Endometrium (tissue), 2 donors: ENCODE results near the gene ZNF385B.
"Not testable (repeated sequence)": the region's sequence is repeated elsewhere in the genome, so short reads cannot be mapped to it uniquely, and the experiment has no call there.

ENCODE experiments used
- FAIRE-seq: peaks from 2 replicates; lab custom pipeline; 2012; peaks lifted over from hg19 to GRCh38; lab: Jason Lieb, UNC
- donor health status: control.
- donor health status: control.

ZNF385B gene

GRCh38 chr2:179800776-179801175, 60.6 kb downstream of the ZNF385B start:
- FAIRE-seq = no peak

- no peak for FAIRE-seq
These were observed 65.0 kb downstream of the ZNF385B start for GRCh38 chr2:179796213-179797007.

GRCh38 chr2:179793902-179794301, 67.5 kb downstream of the ZNF385B start:
- FAIRE-seq = no peak

DNA sequence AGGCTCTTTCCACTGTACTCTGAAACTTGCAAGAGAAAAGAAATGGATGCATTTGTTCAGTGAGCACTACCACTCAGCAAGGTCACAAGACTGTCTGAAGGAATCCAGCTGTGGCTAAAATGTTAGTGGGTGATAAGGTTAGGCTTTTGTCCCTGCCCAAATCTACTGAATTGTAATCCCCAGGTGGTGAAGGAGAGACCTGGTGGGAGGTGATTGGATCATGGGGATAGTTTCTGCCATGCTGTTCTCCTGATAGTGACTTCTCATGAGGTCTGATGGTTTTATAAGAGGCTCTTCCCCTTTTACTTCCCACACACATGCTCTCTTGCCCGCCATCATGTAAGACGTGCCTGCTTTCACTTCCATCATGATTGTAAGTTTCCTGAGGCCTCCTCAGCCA, 68.2 kb downstream of the ZNF385B start:
- FAIRE-seq = no peak

DNA sequence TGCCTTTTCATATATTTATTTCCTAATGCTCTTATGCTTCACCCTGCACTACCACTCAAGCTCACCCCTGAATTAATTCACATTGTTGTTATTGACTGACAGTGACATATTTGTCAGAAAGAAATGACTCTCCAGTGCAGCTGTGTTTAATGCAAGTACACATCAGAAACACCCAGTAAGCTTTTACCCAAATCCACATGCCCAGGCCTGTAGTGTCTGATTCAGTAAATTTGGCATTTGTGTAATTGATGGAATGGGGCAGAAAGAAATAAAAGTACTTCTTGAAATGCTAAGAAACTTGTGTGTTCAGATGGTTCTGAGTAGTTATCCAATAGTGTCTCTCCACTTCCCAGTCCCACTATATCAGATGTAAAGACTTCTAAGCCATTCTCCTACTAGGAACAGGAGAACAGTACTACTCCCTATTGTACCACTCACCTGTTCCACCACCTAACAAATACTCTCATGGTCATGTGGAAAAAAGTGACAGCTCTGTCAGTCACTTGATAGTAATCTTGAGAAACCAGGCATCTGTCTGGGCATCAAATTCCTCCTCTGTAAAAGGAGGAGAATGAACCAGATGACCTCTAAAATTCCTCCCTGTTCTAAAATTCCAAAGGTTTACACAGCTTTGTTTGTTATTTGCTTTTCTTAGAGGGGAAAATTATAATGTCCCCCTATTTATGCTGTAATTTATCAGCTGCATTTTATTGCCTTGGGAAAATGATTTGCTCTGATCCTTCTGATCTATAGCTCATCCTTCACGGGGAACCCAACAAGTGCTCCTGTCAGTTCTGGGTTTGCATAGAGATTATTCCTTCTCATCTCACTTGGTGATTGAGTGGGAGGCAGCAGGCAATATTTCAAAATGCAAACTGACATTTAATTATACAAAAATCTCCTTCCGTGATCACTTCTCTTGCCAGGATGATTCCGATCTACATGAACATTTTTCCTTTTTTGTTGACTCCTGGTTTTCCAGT, 70.9 kb downstream of the ZNF385B start:
- FAIRE-seq = no peak

GRCh38 chr2:179788104-179788503, 73.3 kb downstream of the ZNF385B start:
- FAIRE-seq = no peak

GRCh38 chr2:179787601-179788000, 73.8 kb downstream of the ZNF385B start:
- FAIRE-seq = no peak

DNA sequence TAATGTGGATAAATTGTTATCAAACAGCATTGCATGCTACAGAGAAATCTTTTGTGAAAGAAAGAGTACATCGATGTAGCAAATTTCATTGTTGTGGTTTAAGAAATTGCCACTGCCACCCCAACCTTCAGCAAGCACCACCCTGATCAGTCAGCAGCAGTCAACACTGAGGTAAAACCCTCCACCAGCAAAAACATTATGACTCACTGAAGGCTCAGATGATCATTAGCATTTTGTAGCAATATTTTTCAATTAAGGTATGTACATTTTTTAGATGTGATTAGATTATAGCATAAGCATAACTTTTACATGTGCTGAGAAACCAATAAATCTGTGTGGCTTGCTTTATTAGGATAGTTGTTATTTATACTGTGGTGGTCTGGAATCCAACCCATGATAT, 75.5 kb downstream of the ZNF385B start:
- no peak for FAIRE-seq

DNA sequence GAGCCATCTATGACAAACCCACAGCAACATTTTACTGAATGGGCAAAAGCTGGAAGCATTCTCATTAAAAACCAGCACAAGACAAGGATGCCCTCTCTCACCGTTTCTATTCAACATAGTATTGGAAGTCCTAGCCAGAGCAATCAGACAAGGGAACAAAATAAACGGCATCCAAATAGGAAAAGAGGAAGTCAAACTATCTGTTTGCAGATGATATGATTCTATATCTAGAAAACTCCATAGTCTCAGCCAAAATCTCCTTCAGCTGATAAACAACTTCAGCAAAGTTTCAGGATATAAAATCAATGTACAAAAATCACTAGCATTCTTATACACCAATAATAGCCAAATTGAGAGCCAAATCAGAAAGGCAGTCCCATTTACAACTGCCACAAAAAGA, 79.1 kb downstream of the ZNF385B start:
- not testable (repeated sequence) for FAIRE-seq

DNA sequence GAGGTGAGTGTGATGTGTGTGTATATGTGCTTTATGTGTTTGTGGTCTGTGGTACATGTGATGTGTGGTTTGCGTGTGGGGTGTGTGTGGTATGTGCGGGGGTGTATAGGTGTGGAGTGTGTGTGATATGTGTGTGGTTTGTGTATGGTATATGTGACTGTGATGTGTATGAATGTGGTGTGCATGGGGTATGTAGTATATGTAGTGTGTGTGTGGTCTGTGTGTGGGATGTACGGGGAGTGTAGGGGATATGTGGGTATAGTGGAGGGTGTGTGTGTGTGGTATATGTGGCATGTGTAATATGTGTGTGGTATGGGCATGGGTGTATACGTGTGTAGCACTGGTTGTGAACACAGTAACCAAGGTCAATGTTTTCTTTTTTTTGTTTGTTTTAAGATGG, 87.4 kb downstream of the ZNF385B start:
- no peak for FAIRE-seq

- FAIRE-seq = no peak
These were observed 89.1 kb downstream of the ZNF385B start for GRCh38 chr2:179772346-179772745.

DNA sequence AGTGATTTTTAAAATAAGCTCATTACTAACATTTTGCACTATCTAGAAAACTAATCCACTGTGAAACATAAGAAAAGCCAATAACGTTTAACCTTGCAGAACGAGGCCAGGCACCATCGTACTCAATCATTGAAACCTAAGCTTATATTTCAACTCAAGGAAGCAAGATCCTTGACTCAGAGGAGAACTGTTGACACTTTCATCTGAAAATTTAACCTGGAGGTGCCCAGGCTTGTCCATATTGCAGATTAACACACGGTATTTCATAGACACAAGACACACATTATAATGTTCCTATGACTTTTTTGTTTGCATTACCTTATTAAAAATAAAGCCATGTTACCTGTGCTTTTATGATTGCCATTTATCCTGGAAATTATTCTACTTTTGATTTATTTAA, 89.6 kb downstream of the ZNF385B start:
- no peak for FAIRE-seq

DNA sequence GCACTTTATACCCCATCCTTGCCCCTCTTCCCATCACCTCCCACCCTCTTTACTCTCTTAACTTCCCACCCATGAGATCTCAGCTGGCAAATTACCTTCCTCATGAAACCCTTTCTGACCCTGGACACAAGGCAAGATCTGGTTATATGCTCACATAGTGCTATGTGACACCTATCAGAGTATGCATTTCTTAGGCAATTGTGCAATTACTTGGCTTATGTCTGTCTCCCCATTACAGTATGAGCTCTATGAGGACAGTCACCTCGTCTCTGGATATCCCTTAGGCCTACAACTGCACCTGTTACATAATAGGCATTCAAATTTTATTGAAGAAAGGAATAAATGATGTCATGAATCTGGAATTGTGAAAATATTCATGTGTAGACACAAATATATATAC, 91.4 kb downstream of the ZNF385B start:
- no peak for FAIRE-seq

GRCh38 chr2:179769323-179769722, 92.1 kb downstream of the ZNF385B start:
- FAIRE-seq = no peak

- FAIRE-seq = no peak
These were observed 92.6 kb downstream of the ZNF385B start for GRCh38 chr2:179768765-179769164.

GRCh38 chr2:179765666-179766065, 95.7 kb downstream of the ZNF385B start:
- no peak for FAIRE-seq

DNA sequence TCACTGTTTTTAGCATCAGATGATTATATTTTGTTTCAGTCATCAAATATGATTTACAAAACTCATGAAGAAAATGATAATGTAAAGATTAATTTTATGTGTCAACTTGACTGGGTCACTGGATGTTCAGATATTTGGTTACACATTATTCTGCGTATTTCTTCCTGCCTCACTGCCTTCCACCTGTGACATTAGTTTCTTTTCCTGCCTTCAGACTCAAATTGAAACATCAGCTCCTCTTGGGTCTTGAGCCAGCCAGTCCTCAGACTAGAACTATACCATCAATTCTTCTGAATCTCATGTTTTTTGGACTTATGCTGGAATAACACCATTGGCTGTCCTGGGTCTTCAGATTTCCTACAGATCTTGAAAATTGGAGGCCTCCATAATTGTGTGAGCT, 96.7 kb downstream of the ZNF385B start:
- no peak for FAIRE-seq

- no peak for FAIRE-seq
These were observed 102.8 kb downstream of the ZNF385B start for GRCh38 chr2:179758636-179759035.

DNA sequence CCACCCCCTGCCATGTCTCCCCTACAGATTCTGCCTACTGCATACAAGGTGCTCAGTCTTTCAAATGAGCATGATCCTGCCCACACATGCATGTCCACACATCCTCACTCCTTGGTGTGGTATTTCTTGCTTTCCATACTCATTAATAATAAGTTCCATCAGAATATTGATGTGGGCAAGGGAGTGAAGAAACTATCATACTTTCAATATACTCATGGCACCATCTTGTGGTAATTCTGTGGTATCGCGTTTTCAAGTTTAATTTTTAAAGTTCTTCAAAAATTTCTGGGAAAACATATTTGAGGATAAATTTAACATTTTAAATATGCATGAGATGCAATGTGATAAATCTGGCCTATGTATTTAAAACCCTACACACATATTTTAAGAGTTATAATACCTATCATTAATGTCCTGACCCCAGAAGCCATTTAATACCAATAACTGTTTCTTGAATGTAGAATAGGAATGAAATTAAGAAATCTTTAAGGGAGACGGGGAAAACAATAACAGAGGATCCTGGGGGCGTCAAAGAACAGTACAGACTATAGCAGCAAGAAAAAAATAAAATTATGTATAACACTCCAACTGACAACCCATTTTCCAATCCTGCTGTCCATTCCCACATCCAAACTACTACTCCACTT, 110.1 kb downstream of the ZNF385B start:
- peak; percentile 37 for FAIRE-seq

DNA sequence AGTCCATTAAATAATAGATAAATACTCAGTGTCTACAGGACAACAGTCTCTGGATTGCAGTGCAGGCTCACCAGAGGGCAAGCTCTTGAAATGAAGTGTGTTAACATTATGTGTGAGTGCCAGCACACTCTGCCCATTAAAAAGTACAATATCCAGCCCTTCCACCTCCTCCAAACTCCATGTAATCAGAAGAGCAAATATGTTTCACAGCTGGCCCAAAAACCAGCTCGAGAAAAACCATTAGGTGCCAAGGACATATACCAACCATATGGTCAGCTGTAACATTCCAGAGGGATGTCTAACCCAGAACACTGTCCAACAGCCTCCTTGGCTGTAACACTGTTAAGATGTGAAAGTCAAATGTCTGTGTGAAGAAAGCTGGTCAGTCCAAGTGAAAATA, 112.2 kb downstream of the ZNF385B start:
- FAIRE-seq = no peak

- FAIRE-seq = no peak
These were observed 114.4 kb downstream of the ZNF385B start for GRCh38 chr2:179746981-179747380.

GRCh38 chr2:179745635-179746256, 115.7 kb downstream of the ZNF385B start:
- no peak for FAIRE-seq
